Neural progenitor cell (in vitro differentiated cells): ENCODE results near the gene FZD4. TPM values are rescaled to one million over a fixed set of nuclear protein-coding genes. Genes with fewer than 3 reads are reported as not detected.

Experiments
- DNase-seq: peaks from one replicate; pipeline ENCODE4 v3.0.0-alpha.2; 2016; ENCODE audit warnings: low spot score
- H2AFZ ChIP-seq: fragments of 200-600 bp; sonication (generic); replicated peaks from 2 replicates; pipeline ENCODE4 v1.6.1; 2016; ENCODE audit warnings: antibody characterized with exemption
- H3F3A ChIP-seq: fragments of 200-600 bp; sonication (generic); 2 replicates; pipeline ENCODE4 v1.6.1; 2016; ENCODE audit warnings: antibody characterized with exemption, low read depth
- H3K27ac ChIP-seq: fragments of 200-600 bp; sonication (generic); 2 replicates; pipeline ENCODE4 v1.5.1; 2016; ENCODE audit warnings: mild to moderate bottlenecking
- H3K27me3 ChIP-seq: fragments of 200-600 bp; sonication (generic); 2 replicates; pipeline ENCODE4 v1.6.1; 2016; ENCODE audit warnings: mild to moderate bottlenecking, moderate library complexity
- H3K36me3 ChIP-seq: fragments of 200-600 bp; sonication (generic); 2 replicates; pipeline ENCODE4 v1.5.1; 2016
- H3K4me1 ChIP-seq: fragments of 200-600 bp; sonication (generic); 2 replicates; pipeline ENCODE4 v1.6.1; 2016; ENCODE audit warnings: mixed run types
- H3K4me2 ChIP-seq: fragments of 200-600 bp; sonication (generic); 2 replicates; pipeline ENCODE4 v1.6.1; 2016
- H3K4me3 ChIP-seq: fragments of 200-600 bp; sonication (generic); 2 replicates; pipeline ENCODE4 v1.5.1; 2016
- H3K79me2 ChIP-seq: fragments of 200-600 bp; sonication (generic); 2 replicates; pipeline ENCODE4 v1.6.1; 2016; ENCODE audit warnings: low read depth
- H3K9ac ChIP-seq: fragments of 200-600 bp; sonication (generic); 2 replicates; pipeline ENCODE4 v1.6.1; 2016
- H3K9me3 ChIP-seq: fragments of 200-600 bp; sonication (generic); 2 replicates; pipeline ENCODE4 v1.5.1; 2016; ENCODE audit warnings: low read depth
- H4K20me1 ChIP-seq: fragments of 200-600 bp; sonication (generic); 2 replicates; pipeline ENCODE4 v1.6.1; 2016; ENCODE audit warnings: low read depth
- H3K27ac Mint-ChIP-seq: 3 replicates; pipeline ENCODE4 v1.8.0; 2021; ENCODE audit warnings: mixed read lengths
- H3K27me3 Mint-ChIP-seq: 2 replicates; pipeline ENCODE4 v1.8.0; 2022; ENCODE audit warnings: low read depth, mild to moderate bottlenecking, inconsistent platforms, moderate library complexity, mixed read lengths; ENCODE audit not compliant: insufficient read depth
- H3K36me3 Mint-ChIP-seq: 3 replicates; pipeline ENCODE4 v1.8.0; 2021; ENCODE audit warnings: mixed read lengths
- H3K4me1 Mint-ChIP-seq: 3 replicates; pipeline ENCODE4 v1.8.0; 2021; ENCODE audit warnings: mixed read lengths
- H3K4me3 Mint-ChIP-seq: 3 replicates; pipeline ENCODE4 v1.8.0; 2021; ENCODE audit warnings: mild to moderate bottlenecking, moderate library complexity, mixed read lengths
- H3K9me3 Mint-ChIP-seq: 3 replicates; pipeline ENCODE4 v1.8.0; 2020; ENCODE audit warnings: mixed read lengths
- CTCF ChIP-seq: fragments of 200-600 bp; sonication (generic); IDR thresholded peaks from 2 replicates; pipeline ENCODE4 v1.5.1; 2017; ENCODE audit warnings: antibody characterized with exemption, mild to moderate bottlenecking
- EZH2 ChIP-seq: fragments of 200-600 bp; sonication (generic); IDR thresholded peaks from 2 replicates; pipeline ENCODE4 v1.6.1; 2017; ENCODE audit warnings: antibody characterized with exemption, mild to moderate bottlenecking, moderate library complexity
- EZH2phosphoT487 ChIP-seq: fragments of 200-600 bp; sonication (generic); IDR thresholded peaks from 2 replicates; pipeline ENCODE4 v1.6.1; 2017; ENCODE audit warnings: antibody characterized with exemption
- total RNA-seq: library from RNA; depleted of rRNA; stranded (reverse); fragments of >200 nt; gene quantifications from 2 replicates; pipeline ENCODE4 v1.2.3, GENCODE V29; 2015; ENCODE audit warnings: low replicate concordance

Gene FZD4
- total RNA-seq, 1 donor from 2014 or later: 5.8 TPM

- no peaks in the 10 kb centered on the region for H3K27me3 Mint-ChIP-seq
- peaks cover 3% of the 10 kb centered on the region for H3K9me3 Mint-ChIP-seq
- H3K79me2 ChIP-seq: no peaks in the 10 kb centered on the region
- peak overlapping the region; percentile 64 for H3K4me3 ChIP-seq
- peak; percentile 68 for DNase-seq
- peaks cover 31% of the 10 kb centered on the region for H3F3A ChIP-seq
- H3K4me1 Mint-ChIP-seq: peaks cover 47% of the 10 kb centered on the region
- no peaks in the 10 kb centered on the region for H3K36me3 ChIP-seq
- H3K27me3 ChIP-seq: peaks cover 16% of the 10 kb centered on the region
- peaks cover under 1% of the 10 kb centered on the region for H4K20me1 ChIP-seq
- peaks cover 27% of the 10 kb centered on the region for H3K4me1 ChIP-seq
- TF ChIP-seq EZH2 (no peak), CTCF (no peak)
- H3K9me3 ChIP-seq: no peaks in the 10 kb centered on the region
- peaks cover 18% of the 10 kb centered on the region for H3K36me3 Mint-ChIP-seq
- no peak overlapping the region for H3K27ac ChIP-seq
- peak overlapping the region; percentile 59 for H2AFZ ChIP-seq
- H3K4me3 Mint-ChIP-seq: peak overlapping the region; percentile 90
- H3K27ac Mint-ChIP-seq: peak overlapping the region; percentile 89
- H3K4me2 ChIP-seq: peak overlapping the region; percentile 79
- H3K9ac ChIP-seq: no peak overlapping the region
Observed at GRCh38 chr11:86954269-86955110, 705 bp downstream of the FZD4 start.

DNA sequence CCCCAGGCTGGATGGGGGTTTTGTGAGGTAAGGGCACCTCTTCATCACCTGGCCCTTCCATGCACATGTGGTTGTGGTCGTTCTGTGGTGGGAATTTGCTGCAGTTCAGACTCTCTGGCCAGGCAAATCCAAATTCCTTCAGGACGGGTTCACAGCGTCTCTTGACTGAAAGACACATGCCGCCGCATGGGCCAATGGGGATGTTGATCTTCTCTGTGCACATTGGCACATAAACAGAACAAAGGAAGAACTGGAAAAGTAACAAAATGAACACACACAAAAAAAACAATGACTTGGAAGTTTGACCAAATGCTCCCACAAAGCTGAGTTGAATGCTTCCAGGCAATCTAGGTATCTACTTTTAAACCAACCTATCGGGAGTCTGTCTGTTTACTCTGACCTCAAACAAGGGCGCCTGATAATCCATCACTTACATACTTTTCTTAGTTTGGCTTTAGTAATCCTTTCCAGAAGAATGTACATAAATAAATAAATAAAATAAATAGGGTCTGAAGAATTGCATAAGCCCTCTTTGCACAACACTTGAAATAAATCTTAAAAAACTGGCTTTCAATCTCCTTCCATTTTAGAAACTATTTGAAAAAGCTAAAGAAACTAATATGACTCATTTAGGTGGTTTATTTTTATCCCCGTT lies 2.8 kb downstream of the FZD4 start:
- Histone ChIP-seq H3K9me3 (no peaks in the 10 kb centered on the region), H4K20me1 (peaks cover 3% of the 10 kb centered on the region), H3K79me2 (no peaks in the 10 kb centered on the region), H3K36me3 (no peaks in the 10 kb centered on the region), H3K9ac (no peak overlapping the region), H3K4me3 (no peak overlapping the region), H3K27me3 (peaks cover 16% of the 10 kb centered on the region), H3K27ac (no peak overlapping the region), H3F3A (peaks cover 31% of the 10 kb centered on the region), H2AFZ (no peak overlapping the region), H3K4me2 (no peak overlapping the region), H3K4me1 (peaks cover 11% of the 10 kb centered on the region)
- Mint-ChIP-seq H3K27me3 (no peaks in the 10 kb centered on the region), H3K36me3 (peaks cover 34% of the 10 kb centered on the region), H3K27ac (no peak overlapping the region), H3K4me3 (no peak overlapping the region), H3K9me3 (peaks cover 3% of the 10 kb centered on the region), H3K4me1 (peaks cover 30% of the 10 kb centered on the region)
- TF ChIP-seq CTCF (no peak), EZH2phosphoT487 (no peak), EZH2 (no peak)
- no peak for DNase-seq

DNA sequence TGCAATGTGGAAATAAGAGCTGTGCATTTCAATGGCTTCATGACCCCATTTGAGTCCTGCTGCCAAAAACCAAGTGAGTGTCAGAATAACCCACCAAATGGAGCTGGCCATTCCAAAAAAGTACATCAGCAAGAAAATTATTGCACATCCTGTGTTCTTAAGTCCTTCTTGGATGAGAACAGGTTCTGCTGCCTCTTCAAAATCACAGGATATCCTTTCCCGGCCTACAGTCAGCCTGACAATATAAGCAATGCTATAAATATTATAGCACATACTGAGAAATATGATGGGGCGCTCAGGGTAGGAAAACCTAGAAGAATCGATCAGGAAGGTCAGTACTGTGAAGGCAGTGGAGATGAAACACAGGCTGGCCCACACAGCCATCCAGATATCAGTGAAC lies 3.5 kb downstream of the FZD4 start:
- Mint-ChIP-seq H3K27me3 (no peaks in the 10 kb centered on the region), H3K9me3 (peaks cover 6% of the 10 kb centered on the region), H3K4me3 (no peak overlapping the region), H3K4me1 (peaks cover 24% of the 10 kb centered on the region), H3K36me3 (peaks cover 37% of the 10 kb centered on the region), H3K27ac (no peak overlapping the region)
- H3K4me3 ChIP-seq: no peak overlapping the region
- no peak overlapping the region for H3K27ac ChIP-seq
- H3K79me2 ChIP-seq: no peaks in the 10 kb centered on the region
- no peak for DNase-seq
- H4K20me1 ChIP-seq: peaks cover 3% of the 10 kb centered on the region
- H3K9me3 ChIP-seq: no peaks in the 10 kb centered on the region
- H3K36me3 ChIP-seq: no peaks in the 10 kb centered on the region
- no peak overlapping the region for H3K9ac ChIP-seq
- H3F3A ChIP-seq: peaks cover 24% of the 10 kb centered on the region
- H3K4me2 ChIP-seq: no peak overlapping the region
- TF ChIP-seq EZH2phosphoT487 (no peak), EZH2 (no peak), CTCF (no peak)
- H2AFZ ChIP-seq: no peak overlapping the region
- peaks cover 7% of the 10 kb centered on the region for H3K4me1 ChIP-seq
- peaks cover 16% of the 10 kb centered on the region for H3K27me3 ChIP-seq
